PC-3 (cell line): Measurements from ENCODE around the gene TNS3. TPM values are rescaled to one million over a fixed set of nuclear protein-coding genes. Genes with fewer than 3 reads are reported as not detected.
A peak's percentile ranks its signal among the peaks of the same experiment; 100 is the strongest.

ENCODE experiments used
- ATAC-seq: fragments of 200-7000 bp; cut with Tn5 transposase; 2 replicates; pipeline ENCODE4 v1.9.1; 2020; ENCODE audit warnings: mild to moderate bottlenecking, moderate library complexity
- BruUV-seq: library from RNA; stranded (reverse); fragments of 400-500 nt; replicated peaks from 2 replicates; lab custom pipeline; 2021; lab: Mats Ljungman, UMichigan
- CTCF ChIA-PET: fragments of 300-600 bp; sonication (Branson Sonifier 250); formaldehyde crosslinking; loops from one replicate; lab custom pipeline; 2022; ENCODE audit warnings: antibody characterized with exemption; lab: Charles Lee
- POLR2A ChIA-PET: fragments of 300-600 bp; sonication (Branson Sonifier 250); formaldehyde crosslinking; loops from one replicate; lab custom pipeline; 2022; ENCODE audit warnings: antibody characterized with exemption; ENCODE audit not compliant: unreplicated experiment; lab: Charles Lee
- DNase-seq: peaks from one replicate; pipeline ENCODE4 v3.0.0-alpha.2; 2015
- H2AFZ ChIP-seq: fragments of 300-600 bp; sonication (generic); 2 replicates; pipeline ENCODE4 v1.6.0; 2016; ENCODE audit warnings: antibody characterized with exemption, low read length
- H3F3A ChIP-seq: fragments of 300-600 bp; sonication (generic); one replicate; pipeline ENCODE4 v1.6.0; 2017; ENCODE audit warnings: antibody characterized with exemption, low read length, control low read depth, mild to moderate bottlenecking; ENCODE audit not compliant: unreplicated experiment
- H3K27ac ChIP-seq: fragments of 300-600 bp; sonication (generic); 2 replicates; pipeline ENCODE4 v1.5.1; 2016; ENCODE audit warnings: mild to moderate bottlenecking, low read length
- H3K27me3 ChIP-seq: fragments of 300-600 bp; sonication (generic); 2 replicates; pipeline ENCODE4 v1.6.1; 2016; ENCODE audit warnings: low read length, mixed read lengths
- H3K36me3 ChIP-seq: fragments of 300-600 bp; sonication (generic); 2 replicates; pipeline ENCODE4 v1.6.1; 2016; ENCODE audit warnings: low read depth, mixed run types, low read length, mixed read lengths
- H3K4me1 ChIP-seq: fragments of 300-600 bp; sonication (generic); 2 replicates; pipeline ENCODE4 v1.5.1; 2016; ENCODE audit warnings: low read length; ENCODE audit not compliant: insufficient read depth
- H3K4me2 ChIP-seq: fragments of 300-600 bp; sonication (generic); 2 replicates; pipeline ENCODE4 v1.6.0; 2016; ENCODE audit warnings: low read length
- H3K4me3 ChIP-seq: fragments of 300-600 bp; sonication (generic); 2 replicates; pipeline ENCODE4 v1.5.1; 2016; ENCODE audit warnings: mild to moderate bottlenecking, low read length, mixed read lengths
- H3K79me2 ChIP-seq: fragments of 300-600 bp; sonication (generic); 2 replicates; pipeline ENCODE4 v1.6.1; 2017; ENCODE audit warnings: low read length, mixed read lengths
- H3K9ac ChIP-seq: fragments of 300-600 bp; sonication (generic); 2 replicates; pipeline ENCODE4 v1.6.0; 2016; ENCODE audit warnings: mild to moderate bottlenecking, low read length
- H3K9me2 ChIP-seq: fragments of 300-600 bp; sonication (generic); replicated peaks from 2 replicates; pipeline ENCODE4 v1.6.1; 2016; ENCODE audit warnings: mixed run types, low read length, mixed read lengths
- H3K9me3 ChIP-seq: fragments of 300-600 bp; sonication (generic); 2 replicates; pipeline ENCODE4 v1.6.1; 2016; ENCODE audit warnings: low read length, mixed read lengths
- H4K20me1 ChIP-seq: fragments of 300-600 bp; sonication (generic); 2 replicates; pipeline ENCODE4 v1.6.1; 2016; ENCODE audit warnings: low read length, mixed read lengths
- EZH2 ChIP-seq: fragments of 300-600 bp; sonication (generic); IDR thresholded peaks from one replicate; pipeline ENCODE4 v1.6.1; 2017; ENCODE audit warnings: antibody characterized with exemption, mild to moderate bottlenecking, low read length; ENCODE audit not compliant: unreplicated experiment
- EZH2phosphoT487 ChIP-seq: fragments of 300-600 bp; sonication (generic); IDR thresholded peaks from 2 replicates; pipeline ENCODE4 v1.6.1; 2018; ENCODE audit warnings: mild to moderate bottlenecking, antibody characterized with exemption, low read length, borderline replicate concordance
- intact Hi-C: fragments of 100-400 bp; cut with micrococcal nuclease; formaldehyde crosslinking; loops from 2 replicates; pipeline ENCODE4 v1.9.0; 2023
- total RNA-seq: library from RNA; depleted of rRNA; stranded (reverse); fragments of >200 nt; gene quantifications from 2 replicates; pipeline ENCODE4 v1.2.3, GENCODE V29; 2014
- TF ChIP-seq, protein P1 (sequence below): fragments of 300-600 bp; sonication (generic); conservative IDR thresholded peaks from 2 replicates; pipeline ENCODE4 v1.5.1; 2017; ENCODE audit warnings: antibody characterized with exemption, low read depth, mild to moderate bottlenecking, low read length

Gene TNS3
- total RNA-seq, 1 experiment from 2014 or later: 72.3 TPM

- Histone ChIP-seq H4K20me1 (no peaks in the 10 kb centered on the region), H3F3A (peaks cover 6% of the 10 kb centered on the region), H3K9me3 (no peaks in the 10 kb centered on the region), H3K27ac (no peak overlapping the region), H3K4me2 (no peak overlapping the region), H3K9ac (no peak overlapping the region), H3K9me2 (no peaks in the 10 kb centered on the region), H3K79me2 (peaks cover 39% of the 10 kb centered on the region), H3K4me3 (no peak overlapping the region), H3K27me3 (no peaks in the 10 kb centered on the region), H3K36me3 (no peaks in the 10 kb centered on the region), H3K4me1 (peaks cover 40% of the 10 kb centered on the region), H2AFZ (no peak overlapping the region)
- ATAC-seq (no peak), DNase-seq (no peak)
- ChIA-PET CTCF (interaction anchor here (0.5 to 1.1 kb wide), 3 partner anchors 51 to 236 kb away, joined by 3 read pairs; no protein-coding TSS in a partner anchor), POLR2A (no interaction called here)
- TF ChIP-seq, protein P1, sequence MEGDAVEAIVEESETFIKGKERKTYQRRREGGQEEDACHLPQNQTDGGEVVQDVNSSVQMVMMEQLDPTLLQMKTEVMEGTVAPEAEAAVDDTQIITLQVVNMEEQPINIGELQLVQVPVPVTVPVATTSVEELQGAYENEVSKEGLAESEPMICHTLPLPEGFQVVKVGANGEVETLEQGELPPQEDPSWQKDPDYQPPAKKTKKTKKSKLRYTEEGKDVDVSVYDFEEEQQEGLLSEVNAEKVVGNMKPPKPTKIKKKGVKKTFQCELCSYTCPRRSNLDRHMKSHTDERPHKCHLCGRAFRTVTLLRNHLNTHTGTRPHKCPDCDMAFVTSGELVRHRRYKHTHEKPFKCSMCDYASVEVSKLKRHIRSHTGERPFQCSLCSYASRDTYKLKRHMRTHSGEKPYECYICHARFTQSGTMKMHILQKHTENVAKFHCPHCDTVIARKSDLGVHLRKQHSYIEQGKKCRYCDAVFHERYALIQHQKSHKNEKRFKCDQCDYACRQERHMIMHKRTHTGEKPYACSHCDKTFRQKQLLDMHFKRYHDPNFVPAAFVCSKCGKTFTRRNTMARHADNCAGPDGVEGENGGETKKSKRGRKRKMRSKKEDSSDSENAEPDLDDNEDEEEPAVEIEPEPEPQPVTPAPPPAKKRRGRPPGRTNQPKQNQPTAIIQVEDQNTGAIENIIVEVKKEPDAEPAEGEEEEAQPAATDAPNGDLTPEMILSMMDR: no peak
- TF ChIP-seq EZH2 (no peak), EZH2phosphoT487 (no peak)
- BruUV-seq: no TSS peak
- intact Hi-C loops: loop anchor here (5.0 kb wide), 2 partner anchors 83 to 317 kb away; no protein-coding TSS in a partner anchor
Observed at GRCh38 chr7:47583739-47584535, 2.0 kb upstream of the TNS3 start.

GRCh38 chr7:47582764-47583738 is 1.1 kb upstream of the TNS3 start:
- H3K9me2 ChIP-seq: no peaks in the 10 kb centered on the region
- no peak overlapping the region for H3K9ac ChIP-seq
- CTCF ChIA-PET: interaction anchor here (0.5 to 1.1 kb wide), 2 partner anchors 52 to 237 kb away, joined by 3 read pairs; no protein-coding TSS in a partner anchor
- peaks cover 8% of the 10 kb centered on the region for H3F3A ChIP-seq
- H4K20me1 ChIP-seq: no peaks in the 10 kb centered on the region
- ATAC-seq (no peak), DNase-seq (no peak)
- no peaks in the 10 kb centered on the region for H3K27me3 ChIP-seq
- TF ChIP-seq, protein P1: no peak
- TF ChIP-seq EZH2phosphoT487 (no peak), EZH2 (no peak)
- peak overlapping the region; percentile 94 for H3K4me2 ChIP-seq
- no TSS peak for BruUV-seq
- POLR2A ChIA-PET: no interaction called here
- H3K4me3 ChIP-seq: peak overlapping the region; percentile 89; the same call in 1 of the 2 replicates
- no peak overlapping the region for H3K27ac ChIP-seq
- no peaks in the 10 kb centered on the region for H3K36me3 ChIP-seq
- no peaks in the 10 kb centered on the region for H3K9me3 ChIP-seq
- peaks cover 47% of the 10 kb centered on the region for H3K4me1 ChIP-seq
- peaks cover 45% of the 10 kb centered on the region for H3K79me2 ChIP-seq
- H2AFZ ChIP-seq: no peak overlapping the region
- intact Hi-C loops: loop anchor here (5.0 kb wide), 2 partner anchors 84 to 316 kb away; no protein-coding TSS in a partner anchor
